ENCODE results near the gene UQCRHL. TPM values are rescaled to one million over a fixed set of nuclear protein-coding genes. Genes with fewer than 3 reads are reported as not detected.
A peak's percentile ranks its signal among the peaks of the same experiment; 100 is the strongest.
"Not testable (repeated sequence)": the region's sequence is repeated elsewhere in the genome, so short reads cannot be mapped to it uniquely, and the experiment has no call there.

The UQCRHL gene
- polyA plus RNA-seq (2013): 4.8 TPM

GRCh38 chr1:15807549-15807948, at the start of gene UQCRHL:
Gene UQCRHL, minus strand, starts transcription at chr1:15807649. Its CDS starts 0 bp downstream, at chr1:15807649.
- H3K4me1 ChIP-seq (ENCODE audit: control extremely low read depth in 1 of 4, control insufficient read depth in 4 of 4, insufficient read depth in 4 of 4, low read length in 3 of 4); H3K27me3 ChIP-seq (replicated peaks in 2 of 5; ENCODE audit: control insufficient read depth in 4 of 5, insufficient read depth in 5 of 5, low read length in 4 of 5); POLR2A ChIA-PET; H3K27ac ChIP-seq (ENCODE audit: insufficient read depth in 1 of 2, low read depth in 1 of 2, low read length in 2 of 2, poor library complexity in 1 of 2, severe bottlenecking in 2 of 2); H3K4me3 ChIP-seq (ENCODE audit: control insufficient read depth in 1 of 7, extremely low read depth in 1 of 7, insufficient read depth in 4 of 7, low read depth in 2 of 7, low read length in 6 of 7); H3K36me3 ChIP-seq (ENCODE audit: control insufficient read depth in 4 of 4, insufficient read depth in 4 of 4, low read length in 3 of 4); H3K9me3 ChIP-seq (ENCODE audit: control extremely low read depth in 1 of 5, control insufficient read depth in 4 of 5, insufficient read depth in 2 of 5, low read depth in 1 of 5, low read length in 4 of 5); DNase-seq: not testable (repeated sequence)
- CTCF ChIA-PET: interaction anchor here (0.7 to 0.9 kb wide), 2 partner anchors 17 to 155 kb away, joined by 3 read pairs; no protein-coding TSS in a partner anchor
- 96% methylated on average over 9 of the region's 11 CpGs for WGBS (ENCODE audit: insufficient coverage)

- WGBS (ENCODE audit: insufficient coverage): 93% methylated on average over 4 of the region's 5 CpGs
- DNase-seq: no peak
- Histone ChIP-seq H3K27ac (ENCODE audit: insufficient read depth in 1 of 2, low read depth in 1 of 2, low read length in 2 of 2, poor library complexity in 1 of 2, severe bottlenecking in 2 of 2) (peak overlapping the region in 1 of 2 experiments; percentile 32), H3K4me1 (ENCODE audit: control extremely low read depth in 1 of 4, control insufficient read depth in 4 of 4, insufficient read depth in 4 of 4, low read length in 3 of 4) (peaks cover 6 to 15% (median 7%) of the 10 kb centered on the region in 4 experiments), H3K36me3 (ENCODE audit: control insufficient read depth in 4 of 4, insufficient read depth in 4 of 4, low read length in 3 of 4) (no peaks in the 10 kb centered on the region), H3K27me3 (replicated peaks in 2 of 5; ENCODE audit: control insufficient read depth in 4 of 5, insufficient read depth in 5 of 5, low read length in 4 of 5) (no peaks in the 10 kb centered on the region), H3K9me3 (ENCODE audit: control extremely low read depth in 1 of 5, control insufficient read depth in 4 of 5, insufficient read depth in 2 of 5, low read depth in 1 of 5, low read length in 4 of 5) (no peaks in the 10 kb centered on the region), H3K4me3 (ENCODE audit: control insufficient read depth in 1 of 7, extremely low read depth in 1 of 7, insufficient read depth in 4 of 7, low read depth in 2 of 7, low read length in 6 of 7) (no peak overlapping the region)
- POLR2A ChIA-PET: no interaction called here
- CTCF ChIA-PET: no interaction called here
These were observed 49.4 kb upstream of the UQCRHL start for GRCh38 chr1:15856888-15857287.

GRCh38 chr1:15852828-15853302, 45.4 kb upstream of the UQCRHL start:
- CTCF ChIA-PET: interaction anchor here (0.6 to 1.4 kb wide), 4 partner anchors 9 to 23 kb away, joined by 3 read pairs; no protein-coding TSS in a partner anchor

GRCh38 chr1:15852036-15852827, 44.8 kb upstream of the UQCRHL start:
- WGBS (ENCODE audit: insufficient coverage): 37% methylated on average over 5 of the region's 6 CpGs
- H3K27me3 ChIP-seq (replicated peaks in 2 of 5; ENCODE audit: control insufficient read depth in 4 of 5, insufficient read depth in 5 of 5, low read length in 4 of 5): no peaks in the 10 kb centered on the region
- H3K4me1 ChIP-seq (ENCODE audit: control extremely low read depth in 1 of 4, control insufficient read depth in 4 of 4, insufficient read depth in 4 of 4, low read length in 3 of 4): peaks cover 24 to 40% (median 30%) of the 10 kb centered on the region in 4 experiments
- CTCF ChIA-PET: interaction anchor here (0.6 to 1.7 kb wide), 5 partner anchors 10 to 36 kb away, joined by 3 to 4 read pairs (median 3); no protein-coding TSS in a partner anchor
- peak in 2 of 3 donors; percentile 20 to 37 for DNase-seq
- H3K36me3 ChIP-seq (ENCODE audit: control insufficient read depth in 4 of 4, insufficient read depth in 4 of 4, low read length in 3 of 4): no peaks in the 10 kb centered on the region
- POLR2A ChIA-PET: no interaction called here
- H3K9me3 ChIP-seq (ENCODE audit: control extremely low read depth in 1 of 5, control insufficient read depth in 4 of 5, insufficient read depth in 2 of 5, low read depth in 1 of 5, low read length in 4 of 5): no peaks in the 10 kb centered on the region
- H3K4me3 ChIP-seq (ENCODE audit: control insufficient read depth in 1 of 7, extremely low read depth in 1 of 7, insufficient read depth in 4 of 7, low read depth in 2 of 7, low read length in 6 of 7): peak overlapping the region in 3 of 7 experiments; percentile 19 to 37 (median 23)
- peak overlapping the region in 1 of 2 experiments; percentile 29 for H3K27ac ChIP-seq (ENCODE audit: insufficient read depth in 1 of 2, low read depth in 1 of 2, low read length in 2 of 2, poor library complexity in 1 of 2, severe bottlenecking in 2 of 2)

More at GRCh38 chr1:15852828-15853302, 45.4 kb upstream of the UQCRHL start:
- H3K4me1 ChIP-seq (ENCODE audit: control extremely low read depth in 1 of 4, control insufficient read depth in 4 of 4, insufficient read depth in 4 of 4, low read length in 3 of 4): peaks cover 24 to 40% (median 30%) of the 10 kb centered on the region in 4 experiments
- H3K36me3 ChIP-seq (ENCODE audit: control insufficient read depth in 4 of 4, insufficient read depth in 4 of 4, low read length in 3 of 4): no peaks in the 10 kb centered on the region
- POLR2A ChIA-PET: no interaction called here
- 94% methylated on average over 2 of the region's 3 CpGs for whole genome bisulfite sequencing (ENCODE audit: insufficient coverage)
- no peaks in the 10 kb centered on the region for H3K9me3 ChIP-seq (ENCODE audit: control extremely low read depth in 1 of 5, control insufficient read depth in 4 of 5, insufficient read depth in 2 of 5, low read depth in 1 of 5, low read length in 4 of 5)
- no peak for DNase-seq
- no peaks in the 10 kb centered on the region for H3K27me3 ChIP-seq (replicated peaks in 2 of 5; ENCODE audit: control insufficient read depth in 4 of 5, insufficient read depth in 5 of 5, low read length in 4 of 5)
- H3K27ac ChIP-seq (ENCODE audit: insufficient read depth in 1 of 2, low read depth in 1 of 2, low read length in 2 of 2, poor library complexity in 1 of 2, severe bottlenecking in 2 of 2): no peak overlapping the region
- no peak overlapping the region for H3K4me3 ChIP-seq (ENCODE audit: control insufficient read depth in 1 of 7, extremely low read depth in 1 of 7, insufficient read depth in 4 of 7, low read depth in 2 of 7, low read length in 6 of 7)

GRCh38 chr1:15851210-15852035, 44.0 kb upstream of the UQCRHL start:
- 65% methylated on average over 13 of the region's 16 CpGs for WGBS (ENCODE audit: insufficient coverage)
- no peaks in the 10 kb centered on the region for H3K36me3 ChIP-seq (ENCODE audit: control insufficient read depth in 4 of 4, insufficient read depth in 4 of 4, low read length in 3 of 4)
- no peaks in the 10 kb centered on the region for H3K27me3 ChIP-seq (replicated peaks in 2 of 5; ENCODE audit: control insufficient read depth in 4 of 5, insufficient read depth in 5 of 5, low read length in 4 of 5)
- ChIA-PET CTCF (interaction anchor here (0.6 to 2.7 kb wide), 7 partner anchors 8 to 37 kb away, joined by 3 to 10 read pairs (median 4); no protein-coding TSS in a partner anchor), POLR2A (no interaction called here)
- H3K27ac ChIP-seq (ENCODE audit: insufficient read depth in 1 of 2, low read depth in 1 of 2, low read length in 2 of 2, poor library complexity in 1 of 2, severe bottlenecking in 2 of 2): peak overlapping the region in 1 of 2 experiments; percentile 97
- peaks cover 26 to 47% (median 34%) of the 10 kb centered on the region in 4 experiments for H3K4me1 ChIP-seq (ENCODE audit: control extremely low read depth in 1 of 4, control insufficient read depth in 4 of 4, insufficient read depth in 4 of 4, low read length in 3 of 4)
- no peaks in the 10 kb centered on the region for H3K9me3 ChIP-seq (ENCODE audit: control extremely low read depth in 1 of 5, control insufficient read depth in 4 of 5, insufficient read depth in 2 of 5, low read depth in 1 of 5, low read length in 4 of 5)
- peak overlapping the region in 4 of 7 experiments; percentile 13 to 100 (median 28) for H3K4me3 ChIP-seq (ENCODE audit: control insufficient read depth in 1 of 7, extremely low read depth in 1 of 7, insufficient read depth in 4 of 7, low read depth in 2 of 7, low read length in 6 of 7)
- DNase-seq: no peak

- Histone ChIP-seq H3K36me3 (ENCODE audit: control insufficient read depth in 4 of 4, insufficient read depth in 4 of 4, low read length in 3 of 4) (no peaks in the 10 kb centered on the region), H3K9me3 (ENCODE audit: control extremely low read depth in 1 of 5, control insufficient read depth in 4 of 5, insufficient read depth in 2 of 5, low read depth in 1 of 5, low read length in 4 of 5) (no peaks in the 10 kb centered on the region), H3K4me1 (ENCODE audit: control extremely low read depth in 1 of 4, control insufficient read depth in 4 of 4, insufficient read depth in 4 of 4, low read length in 3 of 4) (peaks cover 26 to 49% (median 37%) of the 10 kb centered on the region in 4 experiments), H3K27me3 (replicated peaks in 2 of 5; ENCODE audit: control insufficient read depth in 4 of 5, insufficient read depth in 5 of 5, low read length in 4 of 5) (no peaks in the 10 kb centered on the region), H3K27ac (ENCODE audit: insufficient read depth in 1 of 2, low read depth in 1 of 2, low read length in 2 of 2, poor library complexity in 1 of 2, severe bottlenecking in 2 of 2) (peak overlapping the region; percentile 89 to 97), H3K4me3 (ENCODE audit: control insufficient read depth in 1 of 7, extremely low read depth in 1 of 7, insufficient read depth in 4 of 7, low read depth in 2 of 7, low read length in 6 of 7) (peak overlapping the region in 6 of 7 experiments; percentile 85 to 100 (median 93))
- DNase-seq: no peak
- POLR2A ChIA-PET: interaction anchor here (1.3 to 3.6 kb wide), 3 partner anchors 13 to 36 kb away, joined by 4 to 20 read pairs (median 12); no protein-coding TSS in a partner anchor
- no CpG with 5 or more reads among the region's 2 CpGs for whole genome bisulfite sequencing (ENCODE audit: insufficient coverage)
- CTCF ChIA-PET: interaction anchor here (0.8 to 2.7 kb wide), 6 partner anchors 8 to 36 kb away, joined by 3 to 10 read pairs (median 4); no protein-coding TSS in a partner anchor
These were observed 43.1 kb upstream of the UQCRHL start for GRCh38 chr1:15850471-15851001.

All from common myeloid progenitor, CD34-positive (primary cell).